GM12872 (cell line): ENCODE data around the gene GREB1.

Experiments used
- TF ChIP-seq, protein P1 (sequence below): IDR thresholded peaks from 3 replicates; pipeline ENCODE4 v1.5.1; 2011; ENCODE audit warnings: low read depth, mild to moderate bottlenecking, low read length, moderate library complexity; ENCODE audit not compliant: insufficient read depth

The GREB1 gene

DNA sequence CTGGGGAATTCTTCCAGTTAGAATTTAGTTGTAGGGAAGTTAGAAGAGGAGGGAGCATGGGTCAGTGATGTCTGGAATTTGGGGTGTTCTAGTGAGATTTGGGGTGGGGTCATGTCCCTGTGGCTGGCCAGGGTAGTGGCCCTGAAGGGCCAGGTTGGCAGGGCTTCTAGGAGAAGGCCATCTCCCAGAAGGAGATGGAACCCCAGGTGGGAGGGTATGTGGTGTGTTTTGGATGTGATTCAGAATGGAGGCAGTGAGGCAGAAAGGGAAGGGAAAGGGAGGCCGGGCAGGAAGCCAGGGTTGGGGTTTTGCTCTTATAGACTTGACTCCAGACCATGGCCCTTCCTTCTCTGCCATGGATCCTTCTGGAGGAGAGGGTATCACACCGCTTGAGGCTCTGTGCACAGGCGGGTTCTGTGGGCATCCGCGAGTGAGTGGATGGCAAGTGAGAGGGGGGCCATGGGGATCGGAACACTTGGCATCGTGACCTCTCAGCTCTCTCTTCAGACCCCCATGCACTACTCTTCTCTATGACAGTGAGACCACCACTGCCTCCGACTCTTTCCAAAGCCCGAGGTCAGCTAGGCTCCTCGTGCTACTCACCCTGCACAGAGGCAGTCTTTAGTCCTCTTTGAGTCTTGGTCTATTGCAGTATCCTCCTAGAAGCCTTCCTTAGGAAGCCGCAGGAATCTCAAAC is 7.3 kb downstream of the GREB1 start:
- TF ChIP-seq, protein P1, sequence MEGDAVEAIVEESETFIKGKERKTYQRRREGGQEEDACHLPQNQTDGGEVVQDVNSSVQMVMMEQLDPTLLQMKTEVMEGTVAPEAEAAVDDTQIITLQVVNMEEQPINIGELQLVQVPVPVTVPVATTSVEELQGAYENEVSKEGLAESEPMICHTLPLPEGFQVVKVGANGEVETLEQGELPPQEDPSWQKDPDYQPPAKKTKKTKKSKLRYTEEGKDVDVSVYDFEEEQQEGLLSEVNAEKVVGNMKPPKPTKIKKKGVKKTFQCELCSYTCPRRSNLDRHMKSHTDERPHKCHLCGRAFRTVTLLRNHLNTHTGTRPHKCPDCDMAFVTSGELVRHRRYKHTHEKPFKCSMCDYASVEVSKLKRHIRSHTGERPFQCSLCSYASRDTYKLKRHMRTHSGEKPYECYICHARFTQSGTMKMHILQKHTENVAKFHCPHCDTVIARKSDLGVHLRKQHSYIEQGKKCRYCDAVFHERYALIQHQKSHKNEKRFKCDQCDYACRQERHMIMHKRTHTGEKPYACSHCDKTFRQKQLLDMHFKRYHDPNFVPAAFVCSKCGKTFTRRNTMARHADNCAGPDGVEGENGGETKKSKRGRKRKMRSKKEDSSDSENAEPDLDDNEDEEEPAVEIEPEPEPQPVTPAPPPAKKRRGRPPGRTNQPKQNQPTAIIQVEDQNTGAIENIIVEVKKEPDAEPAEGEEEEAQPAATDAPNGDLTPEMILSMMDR: no peak

DNA sequence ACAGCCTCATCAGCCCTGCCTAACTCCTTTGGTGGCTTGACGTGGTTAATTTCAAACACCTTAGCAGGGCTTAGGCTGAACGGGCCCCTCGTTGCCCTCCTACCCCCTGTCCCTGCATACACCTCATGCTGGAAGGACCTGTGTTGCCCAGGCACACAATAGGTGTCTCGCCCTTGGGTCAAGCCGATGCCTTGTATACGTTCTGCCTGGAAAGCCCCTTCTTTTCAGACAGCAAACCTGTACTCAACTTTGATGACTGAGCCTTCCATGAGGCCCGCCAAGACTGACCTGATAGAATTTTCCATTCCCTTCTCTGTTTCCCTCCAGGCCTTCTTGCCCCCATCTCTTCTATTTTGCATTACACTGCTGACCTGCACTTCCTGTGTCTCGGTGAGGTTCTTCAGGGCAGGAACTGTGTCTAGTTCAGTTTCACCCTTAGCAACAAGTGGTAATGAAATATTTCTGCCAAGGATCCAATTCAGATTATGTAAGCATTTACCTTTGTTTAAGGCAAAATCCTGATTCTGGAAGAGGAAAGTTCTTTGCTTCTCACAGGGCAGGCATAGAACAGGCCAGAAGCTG is 7.9 kb downstream of the GREB1 start:
- TF ChIP-seq, protein P1: no peak

DNA sequence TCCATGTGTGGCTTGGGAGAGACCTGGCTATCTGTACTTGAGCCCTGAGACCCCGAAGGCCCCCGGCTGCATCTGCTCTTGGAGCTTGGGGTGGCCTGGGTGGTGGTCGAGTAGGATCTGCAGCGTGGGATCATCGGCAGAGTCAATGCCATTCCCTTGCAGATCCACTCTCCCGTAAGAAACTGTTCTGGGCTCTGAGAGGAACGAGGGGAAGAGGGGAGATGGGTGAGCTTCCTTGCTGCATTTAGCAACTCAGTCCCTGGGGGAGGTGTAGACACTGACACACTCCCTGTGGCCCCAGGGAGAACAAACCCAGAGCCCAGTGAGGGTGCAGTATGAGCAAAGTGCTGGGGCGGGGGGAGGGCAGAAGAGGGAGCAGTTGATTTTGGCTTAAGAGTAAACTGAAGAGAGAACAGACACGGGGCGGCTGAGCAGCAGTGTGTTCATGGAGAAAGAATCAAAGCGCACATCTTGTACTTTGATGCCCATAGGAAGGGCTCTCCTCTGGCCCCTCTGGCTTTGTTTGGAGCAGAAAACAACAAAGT is 8.5 kb downstream of the GREB1 start:
- TF ChIP-seq, protein P1: no peak

DNA sequence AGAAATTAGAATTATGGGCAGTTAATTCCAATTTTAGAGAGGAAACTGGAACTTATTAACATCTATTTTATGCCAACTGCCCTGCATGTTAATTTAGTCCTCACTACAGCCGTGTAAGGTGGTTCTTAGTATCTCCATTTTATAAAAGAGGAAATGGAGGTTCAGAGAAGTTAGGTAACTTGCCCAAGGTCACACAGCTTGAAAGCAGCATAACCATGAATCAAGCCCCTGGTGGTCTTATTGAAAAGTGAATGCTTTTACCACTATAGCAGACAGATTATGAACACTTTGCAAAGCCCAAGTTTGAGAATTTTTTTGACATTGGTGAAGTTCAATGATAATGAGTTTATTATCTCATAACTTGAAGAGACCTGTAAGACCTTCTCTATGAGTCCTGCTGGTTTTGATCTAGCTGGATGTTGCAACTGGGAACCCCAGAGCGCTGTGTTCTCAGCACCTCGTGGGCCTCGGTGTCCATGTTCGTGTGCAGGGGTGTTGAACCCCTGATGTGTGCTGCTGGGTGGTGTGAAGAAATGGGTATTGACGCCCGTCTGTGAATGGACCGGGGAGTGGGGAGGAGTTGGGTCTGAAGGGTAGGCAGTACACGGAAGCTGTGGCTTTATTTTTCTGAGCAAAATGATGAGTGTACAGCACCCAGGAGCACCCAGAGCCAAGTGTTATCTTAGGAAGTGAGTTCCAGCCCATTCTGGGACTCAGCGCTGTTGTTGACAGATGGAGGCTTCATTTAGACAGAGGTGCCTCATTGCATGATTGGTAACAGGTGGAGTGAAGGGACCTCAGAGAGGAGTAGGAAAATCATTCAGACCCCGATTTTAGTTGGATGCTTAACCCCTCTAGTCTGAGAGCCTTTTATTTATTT is 9.7 kb downstream of the GREB1 start:
- TF ChIP-seq, protein P1: no peak

DNA sequence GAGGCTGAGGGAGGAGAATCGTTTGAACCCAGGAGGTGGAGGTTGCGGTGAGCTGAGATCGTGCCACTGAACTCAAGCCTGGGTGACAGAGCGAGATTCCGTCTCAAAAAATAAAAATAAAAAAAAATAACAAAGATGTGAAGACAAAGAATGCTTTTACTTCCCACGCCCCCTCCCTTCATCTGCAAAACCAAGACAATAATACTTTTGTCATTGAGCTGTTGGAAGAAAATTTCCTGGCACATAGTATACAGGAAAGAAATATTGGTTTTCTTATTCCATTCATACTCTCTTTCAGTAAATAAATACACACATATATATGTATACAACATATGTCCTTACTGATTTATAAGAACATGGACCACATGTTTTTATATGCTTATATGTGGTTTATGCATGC is 12.2 kb downstream of the GREB1 start:
- TF ChIP-seq, protein P1: no peak

DNA sequence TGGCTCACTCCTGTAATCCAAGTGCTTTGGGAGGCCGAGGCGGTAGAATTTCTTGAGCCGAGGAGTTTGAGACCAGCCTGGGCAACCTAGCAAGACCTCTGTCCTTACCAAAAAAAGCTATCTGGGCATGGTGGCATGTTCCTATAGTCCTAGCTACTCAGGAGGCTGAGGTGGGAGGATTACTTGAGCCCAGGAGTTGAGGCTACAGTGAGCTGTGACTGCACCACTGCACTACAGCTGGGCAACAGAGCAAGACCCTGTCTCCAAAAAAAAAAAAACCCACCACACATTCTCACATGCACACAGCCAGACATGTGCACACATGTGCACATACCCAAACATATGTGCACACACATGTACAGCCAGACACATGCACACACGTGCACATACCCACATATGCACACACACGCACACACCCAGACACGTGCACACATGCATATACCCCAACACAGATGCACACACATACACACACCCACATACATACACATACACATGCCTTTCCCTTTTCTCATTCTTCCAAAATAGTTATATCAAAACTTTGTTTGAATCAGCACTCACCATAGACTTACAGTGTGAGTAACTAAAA is 14.2 kb downstream of the GREB1 start:
- TF ChIP-seq, protein P1: no peak

DNA sequence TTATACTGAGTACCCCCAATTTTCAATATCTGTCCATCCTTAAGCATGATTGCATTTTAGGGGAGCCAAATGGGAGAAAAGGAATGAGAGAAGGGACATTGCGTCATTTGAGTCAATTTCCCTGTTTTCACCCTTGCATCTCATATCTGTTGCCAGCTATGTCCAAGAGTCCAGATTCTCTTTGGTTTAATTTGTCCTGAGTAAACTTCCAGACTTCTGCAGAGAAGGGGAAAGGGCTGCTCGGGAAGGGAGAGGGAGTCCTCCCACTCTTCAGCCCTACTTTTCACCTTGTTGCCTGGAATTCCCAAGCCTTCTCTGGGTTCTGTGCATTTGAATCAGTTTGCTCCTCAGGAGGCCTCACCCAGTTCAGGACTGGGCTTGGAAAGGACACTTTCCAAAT is 16.5 kb downstream of the GREB1 start:
- TF ChIP-seq, protein P1: no peak
